PC-3 (cell line): ENCODE results near the gene SLC5A9. TPM values are rescaled to one million over a fixed set of nuclear protein-coding genes. Genes with fewer than 3 reads are reported as not detected.

Source experiments
- ATAC-seq: fragments of 200-7000 bp; cut with Tn5 transposase; 2 replicates; pipeline ENCODE4 v1.9.1; 2020; ENCODE audit warnings: mild to moderate bottlenecking, moderate library complexity
- BruUV-seq: library from RNA; stranded (reverse); fragments of 400-500 nt; replicated peaks from 2 replicates; lab custom pipeline; 2021; lab: Mats Ljungman, UMichigan
- CTCF ChIA-PET: fragments of 300-600 bp; sonication (Branson Sonifier 250); formaldehyde crosslinking; loops from one replicate; lab custom pipeline; 2022; ENCODE audit warnings: antibody characterized with exemption; lab: Charles Lee
- POLR2A ChIA-PET: fragments of 300-600 bp; sonication (Branson Sonifier 250); formaldehyde crosslinking; loops from one replicate; lab custom pipeline; 2022; ENCODE audit warnings: antibody characterized with exemption; ENCODE audit not compliant: unreplicated experiment; lab: Charles Lee
- DNase-seq: peaks from one replicate; pipeline ENCODE4 v3.0.0-alpha.2; 2015
- H2AFZ ChIP-seq: fragments of 300-600 bp; sonication (generic); 2 replicates; pipeline ENCODE4 v1.6.0; 2016; ENCODE audit warnings: antibody characterized with exemption, low read length
- H3F3A ChIP-seq: fragments of 300-600 bp; sonication (generic); one replicate; pipeline ENCODE4 v1.6.0; 2017; ENCODE audit warnings: antibody characterized with exemption, low read length, control low read depth, mild to moderate bottlenecking; ENCODE audit not compliant: unreplicated experiment
- H3K27ac ChIP-seq: fragments of 300-600 bp; sonication (generic); 2 replicates; pipeline ENCODE4 v1.5.1; 2016; ENCODE audit warnings: mild to moderate bottlenecking, low read length
- H3K27me3 ChIP-seq: fragments of 300-600 bp; sonication (generic); 2 replicates; pipeline ENCODE4 v1.6.1; 2016; ENCODE audit warnings: low read length, mixed read lengths
- H3K36me3 ChIP-seq: fragments of 300-600 bp; sonication (generic); 2 replicates; pipeline ENCODE4 v1.6.1; 2016; ENCODE audit warnings: low read depth, mixed run types, low read length, mixed read lengths
- H3K4me1 ChIP-seq: fragments of 300-600 bp; sonication (generic); 2 replicates; pipeline ENCODE4 v1.5.1; 2016; ENCODE audit warnings: low read length; ENCODE audit not compliant: insufficient read depth
- H3K4me2 ChIP-seq: fragments of 300-600 bp; sonication (generic); 2 replicates; pipeline ENCODE4 v1.6.0; 2016; ENCODE audit warnings: low read length
- H3K4me3 ChIP-seq: fragments of 300-600 bp; sonication (generic); 2 replicates; pipeline ENCODE4 v1.5.1; 2016; ENCODE audit warnings: mild to moderate bottlenecking, low read length, mixed read lengths
- H3K79me2 ChIP-seq: fragments of 300-600 bp; sonication (generic); 2 replicates; pipeline ENCODE4 v1.6.1; 2017; ENCODE audit warnings: low read length, mixed read lengths
- H3K9ac ChIP-seq: fragments of 300-600 bp; sonication (generic); 2 replicates; pipeline ENCODE4 v1.6.0; 2016; ENCODE audit warnings: mild to moderate bottlenecking, low read length
- H3K9me2 ChIP-seq: fragments of 300-600 bp; sonication (generic); replicated peaks from 2 replicates; pipeline ENCODE4 v1.6.1; 2016; ENCODE audit warnings: mixed run types, low read length, mixed read lengths
- H3K9me3 ChIP-seq: fragments of 300-600 bp; sonication (generic); 2 replicates; pipeline ENCODE4 v1.6.1; 2016; ENCODE audit warnings: low read length, mixed read lengths
- H4K20me1 ChIP-seq: fragments of 300-600 bp; sonication (generic); 2 replicates; pipeline ENCODE4 v1.6.1; 2016; ENCODE audit warnings: low read length, mixed read lengths
- EZH2 ChIP-seq: fragments of 300-600 bp; sonication (generic); IDR thresholded peaks from one replicate; pipeline ENCODE4 v1.6.1; 2017; ENCODE audit warnings: antibody characterized with exemption, mild to moderate bottlenecking, low read length; ENCODE audit not compliant: unreplicated experiment
- EZH2phosphoT487 ChIP-seq: fragments of 300-600 bp; sonication (generic); IDR thresholded peaks from 2 replicates; pipeline ENCODE4 v1.6.1; 2018; ENCODE audit warnings: mild to moderate bottlenecking, antibody characterized with exemption, low read length, borderline replicate concordance
- intact Hi-C: fragments of 100-400 bp; cut with micrococcal nuclease; formaldehyde crosslinking; loops from 2 replicates; pipeline ENCODE4 v1.9.0; 2023
- total RNA-seq: library from RNA; depleted of rRNA; stranded (reverse); fragments of >200 nt; gene quantifications from 2 replicates; pipeline ENCODE4 v1.2.3, GENCODE V29; 2014
- TF ChIP-seq, protein P1 (sequence below): fragments of 300-600 bp; sonication (generic); conservative IDR thresholded peaks from 2 replicates; pipeline ENCODE4 v1.5.1; 2017; ENCODE audit warnings: antibody characterized with exemption, low read depth, mild to moderate bottlenecking, low read length

The SLC5A9 gene
- total RNA-seq, 1 experiment from 2014 or later = not detected

DNA sequence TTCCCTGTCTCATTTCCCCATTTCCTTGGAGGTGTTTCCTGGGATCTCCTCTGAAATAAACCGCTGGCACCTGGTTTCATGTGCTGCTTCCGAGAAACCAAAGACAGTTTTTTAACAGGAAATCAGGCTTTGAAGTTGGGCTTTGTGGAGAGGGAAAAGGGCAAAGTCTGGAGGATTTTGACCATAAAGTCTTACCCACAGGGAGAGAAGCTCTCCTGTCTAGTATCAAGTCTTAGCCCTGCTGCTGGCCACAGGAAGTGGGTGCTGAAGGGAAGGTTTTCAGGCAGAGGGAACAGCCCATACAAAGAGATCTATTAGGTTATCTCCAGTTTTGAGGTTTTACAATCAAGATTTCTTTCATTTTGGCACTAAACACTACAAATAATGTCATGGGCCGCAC, 29.3 kb downstream of the SLC5A9 start:
- no peak overlapping the region for H3K4me2 ChIP-seq
- H3K9me2 ChIP-seq = no peaks in the 10 kb centered on the region
- no peaks in the 10 kb centered on the region for H4K20me1 ChIP-seq
- peaks cover 19% of the 10 kb centered on the region; the same call in 1 of the 2 replicates for H3K27me3 ChIP-seq
- H3K4me3 ChIP-seq = no peak overlapping the region
- no peak overlapping the region for H2AFZ ChIP-seq
- DNase-seq (no peak), ATAC-seq (no peak)
- no peaks in the 10 kb centered on the region for H3F3A ChIP-seq
- CTCF ChIA-PET = no interaction called here
- BruUV-seq = no TSS peak
- H3K4me1 ChIP-seq = no peaks in the 10 kb centered on the region
- H3K36me3 ChIP-seq = no peaks in the 10 kb centered on the region
- H3K9ac ChIP-seq = no peak overlapping the region
- no peak for TF ChIP-seq EZH2
- no peaks in the 10 kb centered on the region for H3K9me3 ChIP-seq
- no peak overlapping the region for H3K27ac ChIP-seq
- H3K79me2 ChIP-seq = no peaks in the 10 kb centered on the region
- POLR2A ChIA-PET = no interaction called here
- intact Hi-C loops = no loop called here

DNA sequence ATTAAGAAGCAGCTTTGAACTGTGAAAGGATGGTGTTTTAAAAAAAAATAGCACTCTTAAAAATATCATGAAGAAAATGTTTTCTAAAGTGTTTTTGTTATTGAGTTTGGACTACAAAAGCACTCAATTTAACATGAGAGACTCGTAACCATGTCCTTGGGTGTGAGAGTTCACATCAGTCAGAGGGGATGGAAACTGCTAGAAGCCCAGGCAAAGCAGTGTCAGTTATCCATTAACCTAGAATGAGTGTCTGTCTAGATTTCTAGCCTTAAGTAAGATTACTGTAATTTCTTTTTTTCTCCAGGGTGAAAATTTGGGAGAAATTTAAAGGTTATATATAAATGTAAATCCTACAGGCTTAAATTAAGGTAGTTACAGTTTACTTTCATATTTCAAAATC, 31.7 kb downstream of the SLC5A9 start:
- no peak overlapping the region for H3K27ac ChIP-seq
- H4K20me1 ChIP-seq = no peaks in the 10 kb centered on the region
- H3K9me2 ChIP-seq = no peaks in the 10 kb centered on the region
- H3K4me2 ChIP-seq = no peak overlapping the region
- no TSS peak for BruUV-seq
- ChIA-PET CTCF (no interaction called here), POLR2A (no interaction called here)
- DNase-seq (no peak), ATAC-seq (no peak)
- H3K36me3 ChIP-seq = no peaks in the 10 kb centered on the region
- H3K9ac ChIP-seq = no peak overlapping the region
- TF ChIP-seq EZH2 (no peak), EZH2phosphoT487 (no peak)
- TF ChIP-seq, protein P1, sequence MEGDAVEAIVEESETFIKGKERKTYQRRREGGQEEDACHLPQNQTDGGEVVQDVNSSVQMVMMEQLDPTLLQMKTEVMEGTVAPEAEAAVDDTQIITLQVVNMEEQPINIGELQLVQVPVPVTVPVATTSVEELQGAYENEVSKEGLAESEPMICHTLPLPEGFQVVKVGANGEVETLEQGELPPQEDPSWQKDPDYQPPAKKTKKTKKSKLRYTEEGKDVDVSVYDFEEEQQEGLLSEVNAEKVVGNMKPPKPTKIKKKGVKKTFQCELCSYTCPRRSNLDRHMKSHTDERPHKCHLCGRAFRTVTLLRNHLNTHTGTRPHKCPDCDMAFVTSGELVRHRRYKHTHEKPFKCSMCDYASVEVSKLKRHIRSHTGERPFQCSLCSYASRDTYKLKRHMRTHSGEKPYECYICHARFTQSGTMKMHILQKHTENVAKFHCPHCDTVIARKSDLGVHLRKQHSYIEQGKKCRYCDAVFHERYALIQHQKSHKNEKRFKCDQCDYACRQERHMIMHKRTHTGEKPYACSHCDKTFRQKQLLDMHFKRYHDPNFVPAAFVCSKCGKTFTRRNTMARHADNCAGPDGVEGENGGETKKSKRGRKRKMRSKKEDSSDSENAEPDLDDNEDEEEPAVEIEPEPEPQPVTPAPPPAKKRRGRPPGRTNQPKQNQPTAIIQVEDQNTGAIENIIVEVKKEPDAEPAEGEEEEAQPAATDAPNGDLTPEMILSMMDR = no peak
- H3K4me1 ChIP-seq = no peaks in the 10 kb centered on the region
- no peak overlapping the region for H2AFZ ChIP-seq
- no peaks in the 10 kb centered on the region for H3K9me3 ChIP-seq
- H3K27me3 ChIP-seq = peaks cover 19% of the 10 kb centered on the region; the same call in 1 of the 2 replicates
- intact Hi-C loops = no loop called here
- H3F3A ChIP-seq = no peaks in the 10 kb centered on the region
- H3K4me3 ChIP-seq = no peak overlapping the region
- H3K79me2 ChIP-seq = no peaks in the 10 kb centered on the region

DNA sequence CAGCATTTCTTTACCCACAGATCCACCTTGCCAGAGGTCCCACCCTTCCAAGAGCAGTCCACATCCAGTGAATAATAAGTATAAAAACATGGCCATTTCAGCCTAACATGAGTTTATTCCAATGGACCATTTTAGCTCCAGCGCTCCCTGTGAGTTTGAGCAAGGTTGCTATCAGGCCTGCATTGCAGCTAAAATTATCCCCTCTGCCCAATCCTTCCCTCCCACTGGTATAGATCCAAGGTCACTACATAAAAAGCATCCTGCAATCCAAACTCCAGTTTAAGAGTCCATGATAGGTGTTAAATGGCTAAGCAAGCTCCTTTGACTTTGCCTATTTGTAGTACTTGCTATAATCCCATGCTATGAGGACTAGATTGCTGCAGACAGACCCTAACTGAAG, 35.6 kb downstream of the SLC5A9 start:
- Histone ChIP-seq H3K4me3 (no peak overlapping the region), H3K4me2 (no peak overlapping the region), H4K20me1 (no peaks in the 10 kb centered on the region), H3F3A (no peaks in the 10 kb centered on the region), H2AFZ (no peak overlapping the region), H3K27me3 (peaks cover 17% of the 10 kb centered on the region; the same call in 1 of the 2 replicates), H3K9me3 (no peaks in the 10 kb centered on the region), H3K79me2 (no peaks in the 10 kb centered on the region), H3K9ac (no peak overlapping the region), H3K27ac (no peak overlapping the region), H3K9me2 (no peaks in the 10 kb centered on the region), H3K36me3 (no peaks in the 10 kb centered on the region), H3K4me1 (no peaks in the 10 kb centered on the region)
- ATAC-seq = no peak
- BruUV-seq = no TSS peak
- ChIA-PET CTCF (no interaction called here), POLR2A (no interaction called here)
- intact Hi-C loops = no loop called here
- TF ChIP-seq, protein P1 = no peak
- TF ChIP-seq EZH2phosphoT487 (no peak), EZH2 (no peak)
- DNase-seq = no peak
